Natural killer cell treated with Interleukin-12 subunit alpha and Interleukin-12 subunit beta and Interleukin-15 and Interleukin-18, amount 100 ng/mL, for 72 hours (primary cell): ENCODE results near the gene LCLAT1. TPM values are rescaled to one million over a fixed set of nuclear protein-coding genes. Genes with fewer than 3 reads are reported as not detected.
A peak's percentile ranks its signal among the peaks of the same experiment; 100 is the strongest.
"Not testable (repeated sequence)": the region's sequence is repeated elsewhere in the genome, so short reads cannot be mapped to it uniquely, and the experiment has no call there.

Experiments
- ATAC-seq, 2 donors: fragments of 150-1000 bp; cut with Tn5 transposase in 1 of 2; sonication (Bioruptor Pico), chemical (Tn5 transposase) in 1 of 2; 2 replicates each; pipeline ENCODE4 v1.10.0; 2021
- DNase-seq: peaks from one replicate; pipeline ENCODE4 v3.0.0; 2022; ENCODE audit warnings: low spot score
- H3K27ac Mint-ChIP-seq, 2 donors: 1 replicate in 1 of 2; 2 replicates in 1 of 2; pipeline ENCODE4 v1.8.0; 2022; ENCODE audit warnings: mixed read lengths in 2 of 2, mild to moderate bottlenecking in 1 of 2, moderate library complexity in 1 of 2
- H3K27me3 Mint-ChIP-seq, 2 donors: 1 replicate in 1 of 2; 2 replicates in 1 of 2; pipeline ENCODE4 v1.8.0; 2022; ENCODE audit warnings: mixed read lengths in 2 of 2
- H3K36me3 Mint-ChIP-seq: one replicate; pipeline ENCODE4 v1.8.0; 2022; ENCODE audit warnings: mixed read lengths
- H3K4me1 Mint-ChIP-seq, 2 donors: 1 replicate in 1 of 2; 2 replicates in 1 of 2; pipeline ENCODE4 v1.8.0; 2022; ENCODE audit warnings: low read depth in 2 of 2, mixed read lengths in 2 of 2, mild to moderate bottlenecking in 1 of 2
- H3K4me3 Mint-ChIP-seq: one replicate; pipeline ENCODE4 v1.8.0; 2022; ENCODE audit warnings: mixed read lengths
- H3K9me3 Mint-ChIP-seq: 2 replicates; pipeline ENCODE4 v1.8.0; 2022; ENCODE audit warnings: mixed read lengths
- total RNA-seq, 2 donors: library from RNA; stranded (reverse); gene quantifications; one replicate each; pipeline ENCODE4 v1.2.3, GENCODE V29; 2022

The LCLAT1 gene
- total RNA-seq, 2 donors from 2014 or later: 25.5 to 33.1 TPM

GRCh38 chr2:30601375-30601774 is 154.3 kb downstream of the LCLAT1 start:
- Mint-ChIP-seq H3K27ac (no peak overlapping the region), H3K27me3 (no peaks in the 10 kb centered on the region), H3K4me1 (peaks cover 0 to 4% of the 10 kb centered on the region in 2 donors), H3K36me3 (peaks cover 27% of the 10 kb centered on the region), H3K4me3 (no peak overlapping the region), H3K9me3 (peaks cover 15% of the 10 kb centered on the region)
- ATAC-seq (no peak), DNase-seq (no peak)

- Mint-ChIP-seq H3K4me3 (no peak overlapping the region), H3K27ac (no peak overlapping the region), H3K9me3 (peaks cover 1% of the 10 kb centered on the region), H3K36me3 (peaks cover 9% of the 10 kb centered on the region), H3K4me1 (no peaks in the 10 kb centered on the region), H3K27me3 (no peaks in the 10 kb centered on the region)
- no peak for DNase-seq
- ATAC-seq: no peak
Measured at GRCh38 chr2:30605197-30605596, 158.2 kb downstream of the LCLAT1 start.

GRCh38 chr2:30608643-30609042 is 161.6 kb downstream of the LCLAT1 start:
- no peaks in the 10 kb centered on the region for H3K36me3 Mint-ChIP-seq
- ATAC-seq (no peak), DNase-seq (no peak)
- no peak overlapping the region for H3K27ac Mint-ChIP-seq
- H3K27me3 Mint-ChIP-seq: no peaks in the 10 kb centered on the region
- H3K4me1 Mint-ChIP-seq: peaks cover 5 to 7% of the 10 kb centered on the region in 2 donors
- no peak overlapping the region for H3K4me3 Mint-ChIP-seq
- no peaks in the 10 kb centered on the region for H3K9me3 Mint-ChIP-seq

DNA sequence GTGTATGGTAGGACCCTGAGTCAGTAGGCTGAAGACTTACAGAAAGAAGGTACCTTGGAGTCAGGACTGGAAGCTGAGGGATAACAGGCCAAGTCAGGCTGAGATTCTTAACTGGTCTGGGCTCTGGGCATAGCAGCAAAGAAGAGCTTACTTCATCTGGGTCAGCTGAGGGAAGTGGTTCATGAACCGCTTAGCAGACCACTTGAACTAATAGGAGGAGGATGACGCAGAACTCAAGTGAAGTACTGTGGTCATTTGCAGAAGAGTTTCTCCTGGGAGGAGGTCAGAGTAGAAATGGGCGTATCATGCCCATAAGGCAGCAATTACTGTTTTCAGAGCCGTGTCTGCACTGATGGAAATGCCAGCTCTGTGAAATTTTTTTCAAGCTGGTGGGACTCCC is 164.5 kb downstream of the LCLAT1 start:
- Mint-ChIP-seq H3K4me1 (peaks cover 5 to 11% of the 10 kb centered on the region in 2 donors), H3K27me3 (no peaks in the 10 kb centered on the region)
- peak; percentile 66 to 67 for ATAC-seq

DNA sequence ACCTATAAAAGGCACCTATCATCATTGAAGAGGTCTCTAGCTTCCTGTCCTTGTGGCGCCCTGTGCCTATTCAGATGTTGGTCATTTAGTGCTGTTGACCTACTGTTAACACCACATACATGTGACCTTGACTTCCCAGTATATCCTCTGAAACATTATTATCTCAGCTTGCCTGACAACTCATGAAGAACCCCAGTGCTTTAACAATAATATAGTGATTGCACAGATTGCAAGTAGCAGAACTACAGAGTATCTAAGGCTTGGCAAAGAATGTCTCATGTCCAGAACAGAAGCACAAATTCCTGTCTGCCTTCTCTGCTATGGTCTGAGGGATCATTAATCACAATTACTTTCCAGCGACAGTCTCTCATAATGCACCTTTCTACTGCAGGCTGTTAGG is 165.3 kb downstream of the LCLAT1 start:
- no peaks in the 10 kb centered on the region for H3K9me3 Mint-ChIP-seq
- H3K4me3 Mint-ChIP-seq: no peak overlapping the region
- H3K4me1 Mint-ChIP-seq: peaks cover 5 to 11% of the 10 kb centered on the region in 2 donors
- H3K36me3 Mint-ChIP-seq: no peaks in the 10 kb centered on the region
- H3K27ac Mint-ChIP-seq: no peak overlapping the region
- H3K27me3 Mint-ChIP-seq: no peaks in the 10 kb centered on the region
- DNase-seq: no peak
- no peak for ATAC-seq

More for the DNA sequence above, 164.5 kb downstream of the LCLAT1 start:
- peak overlapping the region in 1 of 2 donors; percentile 83 for H3K27ac Mint-ChIP-seq
- no peaks in the 10 kb centered on the region for H3K36me3 Mint-ChIP-seq
- no peak overlapping the region for H3K4me3 Mint-ChIP-seq
- no peak for DNase-seq
- H3K9me3 Mint-ChIP-seq: no peaks in the 10 kb centered on the region

- Mint-ChIP-seq H3K27ac (no peak overlapping the region), H3K9me3 (no peaks in the 10 kb centered on the region), H3K36me3 (no peaks in the 10 kb centered on the region), H3K4me3 (no peak overlapping the region), H3K27me3 (no peaks in the 10 kb centered on the region), H3K4me1 (peaks cover 5 to 11% of the 10 kb centered on the region in 2 donors)
- ATAC-seq: no peak
- DNase-seq: no peak
Measured at GRCh38 chr2:30613001-30613400, 166.0 kb downstream of the LCLAT1 start.

GRCh38 chr2:30614227-30614626 is 167.2 kb downstream of the LCLAT1 start:
- ATAC-seq, H3K9me3 Mint-ChIP-seq, H3K36me3 Mint-ChIP-seq, H3K27me3 Mint-ChIP-seq, DNase-seq, H3K4me3 Mint-ChIP-seq, H3K27ac Mint-ChIP-seq: not testable (repeated sequence)
- H3K4me1 Mint-ChIP-seq: peaks cover 5 to 11% of the 10 kb centered on the region in 2 donors

DNA sequence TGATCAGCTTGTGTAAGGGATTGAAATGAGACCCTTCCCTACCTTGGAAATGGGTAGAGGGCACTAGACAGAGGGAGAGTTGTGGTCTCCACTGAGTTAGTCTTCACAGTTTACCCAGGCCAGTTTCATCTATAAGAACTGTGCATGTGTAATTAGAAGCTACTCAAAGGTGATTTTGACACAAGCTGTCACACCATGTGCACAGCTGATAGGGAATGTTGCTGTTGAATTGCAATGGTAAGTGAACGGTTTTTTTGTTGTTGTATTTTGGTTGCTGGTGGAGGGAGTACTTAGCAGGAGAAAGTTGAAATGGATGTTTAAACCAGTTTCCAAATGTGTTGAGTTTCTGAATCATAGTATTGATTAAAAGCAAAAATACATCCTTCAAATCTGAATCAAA is 168.9 kb downstream of the LCLAT1 start:
- H3K4me1 Mint-ChIP-seq: peaks cover 5 to 11% of the 10 kb centered on the region in 2 donors
- no peaks in the 10 kb centered on the region for H3K27me3 Mint-ChIP-seq
- no peaks in the 10 kb centered on the region for H3K9me3 Mint-ChIP-seq
- no peak for ATAC-seq
- no peak overlapping the region for H3K27ac Mint-ChIP-seq
- no peak overlapping the region for H3K4me3 Mint-ChIP-seq
- no peak for DNase-seq
- no peaks in the 10 kb centered on the region for H3K36me3 Mint-ChIP-seq

- ATAC-seq (no peak), DNase-seq (no peak)
- peaks cover 4 to 7% of the 10 kb centered on the region in 2 donors for H3K4me1 Mint-ChIP-seq
- H3K27ac Mint-ChIP-seq: no peak overlapping the region
- H3K9me3 Mint-ChIP-seq: no peaks in the 10 kb centered on the region
- H3K27me3 Mint-ChIP-seq: no peaks in the 10 kb centered on the region
- H3K36me3 Mint-ChIP-seq: peaks cover 4% of the 10 kb centered on the region
- no peak overlapping the region for H3K4me3 Mint-ChIP-seq
Measured at GRCh38 chr2:30620102-30620501, 173.1 kb downstream of the LCLAT1 start.

DNA sequence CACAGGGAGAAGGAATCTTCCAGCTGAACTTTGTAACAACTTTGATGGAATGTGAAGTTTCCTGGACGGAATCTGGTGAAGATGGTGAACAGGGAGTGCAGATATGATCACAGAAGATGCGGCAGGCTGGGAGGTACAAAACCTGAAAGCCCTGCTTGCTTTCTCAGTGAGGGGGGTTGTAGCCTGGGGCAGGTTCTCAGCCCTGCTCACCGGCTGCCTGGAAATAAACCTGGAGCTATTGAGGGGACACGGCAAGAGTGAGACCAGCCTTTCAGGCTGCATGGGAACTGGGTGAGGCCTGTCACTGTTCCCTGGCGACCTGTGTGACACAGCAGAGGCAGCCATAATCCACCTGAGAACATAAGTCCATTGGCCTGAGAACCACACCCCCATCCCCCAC is 174.8 kb downstream of the LCLAT1 start:
- H3K4me1 Mint-ChIP-seq: peaks cover 13 to 15% of the 10 kb centered on the region in 2 donors

GRCh38 chr2:30622452-30622851 is 175.4 kb downstream of the LCLAT1 start:
- Mint-ChIP-seq H3K36me3 (peaks cover 4% of the 10 kb centered on the region), H3K9me3 (no peaks in the 10 kb centered on the region), H3K27ac (no peak overlapping the region), H3K27me3 (no peaks in the 10 kb centered on the region), H3K4me3 (no peak overlapping the region), H3K4me1 (peaks cover 17 to 19% of the 10 kb centered on the region in 2 donors)
- no peak for DNase-seq
- no peak for ATAC-seq

More for the DNA sequence above, 174.8 kb downstream of the LCLAT1 start:
- ATAC-seq: no peak
- H3K4me3 Mint-ChIP-seq: no peak overlapping the region
- DNase-seq: no peak
- no peak overlapping the region for H3K27ac Mint-ChIP-seq
- H3K36me3 Mint-ChIP-seq: peaks cover 4% of the 10 kb centered on the region
- no peaks in the 10 kb centered on the region for H3K9me3 Mint-ChIP-seq
- no peaks in the 10 kb centered on the region for H3K27me3 Mint-ChIP-seq

DNA sequence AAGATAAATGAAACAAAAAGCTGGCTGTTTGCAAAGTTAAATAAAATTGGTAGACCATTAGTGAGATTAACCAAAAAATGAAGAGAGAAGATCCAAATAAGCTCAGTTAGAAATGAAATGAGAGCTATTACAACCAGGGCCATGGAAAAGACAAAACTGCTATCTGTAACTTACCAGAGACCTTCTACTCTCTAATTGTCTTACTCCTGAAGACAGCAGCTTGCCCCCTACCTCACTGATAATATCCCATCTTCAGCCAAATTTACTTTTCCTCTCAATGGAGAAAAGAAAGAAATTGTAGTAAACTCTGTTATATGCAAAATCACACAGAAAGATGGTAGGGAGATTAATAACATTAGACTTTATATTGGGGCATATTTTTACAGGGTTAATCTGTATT is 178.2 kb downstream of the LCLAT1 start:
- no peaks in the 10 kb centered on the region for H3K9me3 Mint-ChIP-seq
- ATAC-seq: no peak
- H3K4me3 Mint-ChIP-seq: no peak overlapping the region
- H3K4me1 Mint-ChIP-seq: peaks cover 17 to 19% of the 10 kb centered on the region in 2 donors
- H3K27me3 Mint-ChIP-seq: no peaks in the 10 kb centered on the region
- H3K36me3 Mint-ChIP-seq: peaks cover 4% of the 10 kb centered on the region
- peak overlapping the region in 1 of 2 donors; percentile 4 for H3K27ac Mint-ChIP-seq
- DNase-seq: no peak

DNA sequence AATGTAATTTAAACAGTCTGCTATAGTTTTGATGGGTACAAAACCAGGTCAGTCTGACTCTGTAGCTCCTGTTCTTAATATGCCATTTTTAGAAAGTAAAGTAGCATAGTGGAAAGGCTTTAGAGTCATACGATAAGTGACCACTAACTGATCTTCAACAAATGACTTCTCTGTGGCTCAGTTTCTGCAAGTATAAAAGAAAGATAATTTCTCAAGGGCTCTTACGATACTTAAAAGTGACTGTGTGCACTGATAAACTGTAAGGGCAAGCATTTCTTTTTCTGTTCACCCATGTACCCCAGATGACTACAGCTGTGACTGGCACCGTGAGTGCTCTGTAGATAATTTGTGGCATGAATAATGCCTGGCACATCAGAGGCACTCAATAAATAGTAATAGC is 178.7 kb downstream of the LCLAT1 start:
- peaks cover 4% of the 10 kb centered on the region for H3K36me3 Mint-ChIP-seq
- no peak overlapping the region for H3K4me3 Mint-ChIP-seq
- H3K27me3 Mint-ChIP-seq: no peaks in the 10 kb centered on the region
- no peaks in the 10 kb centered on the region for H3K9me3 Mint-ChIP-seq
- H3K4me1 Mint-ChIP-seq: peaks cover 17 to 19% of the 10 kb centered on the region in 2 donors
- H3K27ac Mint-ChIP-seq: peak overlapping the region in 1 of 2 donors; percentile 4
- DNase-seq: no peak
- peak in 1 of 2 donors; percentile 38 for ATAC-seq

DNA sequence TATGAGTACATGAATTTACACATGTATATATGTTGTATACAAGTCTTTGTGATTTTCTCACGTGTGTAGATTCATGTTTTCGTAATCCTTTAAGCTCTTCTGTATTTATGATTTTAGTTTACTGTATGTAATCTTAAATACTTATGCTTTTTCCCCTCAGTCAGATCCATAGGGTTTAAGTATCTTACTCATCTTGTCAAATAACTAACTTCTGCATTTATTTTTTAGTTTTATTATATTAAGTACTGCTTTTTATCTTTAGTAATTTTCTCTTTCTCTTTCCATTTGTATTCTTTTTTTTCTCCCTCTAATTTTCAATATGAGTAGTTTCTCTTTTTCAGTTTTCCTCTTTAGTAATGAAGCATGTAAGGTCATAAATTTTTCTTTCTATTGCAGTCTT is 179.4 kb downstream of the LCLAT1 start:
- Mint-ChIP-seq H3K27me3 (no peaks in the 10 kb centered on the region), H3K4me1 (peaks cover 22 to 24% of the 10 kb centered on the region in 2 donors), H3K9me3 (no peaks in the 10 kb centered on the region), H3K4me3 (peak overlapping the region; percentile 67), H3K36me3 (peaks cover 2% of the 10 kb centered on the region), H3K27ac (peak overlapping the region; percentile 4 to 47)
- DNase-seq (no peak), ATAC-seq (peak in 1 of 2 donors; percentile 45)

DNA sequence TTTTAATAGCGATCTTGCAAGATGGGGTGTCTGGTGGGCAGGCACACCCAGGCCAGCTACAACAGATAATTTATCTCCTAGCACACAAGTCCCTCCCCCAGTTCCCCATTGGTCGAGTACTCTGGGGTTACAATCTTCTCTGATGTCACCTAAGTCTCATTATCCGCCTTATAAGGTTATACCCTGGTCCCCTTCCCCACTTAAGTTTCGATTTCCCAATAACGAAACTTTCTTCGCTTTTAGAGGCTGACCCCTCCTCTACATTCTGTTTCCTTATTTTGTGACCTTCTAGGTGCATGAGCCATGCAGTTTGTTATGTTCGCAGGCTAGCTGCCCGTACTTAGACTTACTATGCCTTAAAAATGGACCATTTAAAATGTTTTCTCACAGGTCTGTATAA is 180.1 kb downstream of the LCLAT1 start:
- ATAC-seq: no peak
- H3K36me3 Mint-ChIP-seq: no peaks in the 10 kb centered on the region
- H3K27ac Mint-ChIP-seq: peak overlapping the region in 1 of 2 donors; percentile 7
- no peaks in the 10 kb centered on the region for H3K27me3 Mint-ChIP-seq
- H3K9me3 Mint-ChIP-seq: no peaks in the 10 kb centered on the region
- H3K4me3 Mint-ChIP-seq: peak overlapping the region; percentile 9
- peaks cover 25 to 26% of the 10 kb centered on the region in 2 donors for H3K4me1 Mint-ChIP-seq
- DNase-seq: no peak
